Gastrocnemius medialis (tissue), 4 donors: ENCODE results near the gene SGIP1. TPM values are rescaled to one million over a fixed set of nuclear protein-coding genes. Genes with fewer than 3 reads are reported as not detected.
"Not testable (repeated sequence)": the region's sequence is repeated elsewhere in the genome, so short reads cannot be mapped to it uniquely, and the experiment has no call there.

Source experiments
- ATAC-seq, 2 donors: fragments of 150-250 bp; one replicate each; pipeline ENCODE4 v1.9.1; 2016
- DNase-seq, 2 donors: peaks; one replicate each; pipeline ENCODE4 v3.0.0-alpha.2; 2019
- H3K27ac ChIP-seq, 4 donors: fragments of 200-600 bp; sonication (generic); 1 replicate in 1 of 4; 2 replicates in 3 of 4; pipeline ENCODE4 v1.5.1; 2016 to 2018; ENCODE audit warnings: mild to moderate bottlenecking in 2 of 4, moderate library complexity in 1 of 4
- H3K27me3 ChIP-seq, 3 donors: fragments of 200-600 bp; sonication (generic) in 2 of 3; 1 replicate in 1 of 3; 2 replicates in 2 of 3; pipeline versions ENCODE4 v1.5.1 to v1.6.0; 2016 to 2019; ENCODE audit warnings: mild to moderate bottlenecking in 1 of 3, moderate library complexity in 1 of 3
- H3K36me3 ChIP-seq, 2 donors: fragments of 200-600 bp; sonication (generic) in 1 of 2; one replicate each; pipeline ENCODE4 v1.5.1; 2017 to 2018
- H3K4me1 ChIP-seq, 2 donors: fragments of 200-600 bp; sonication (generic) in 1 of 2; one replicate each; pipeline ENCODE4 v1.5.1; 2016 to 2017; ENCODE audit warnings: mild to moderate bottlenecking in 2 of 2
- H3K4me3 ChIP-seq, 4 donors: fragments of 200-600 bp; sonication (generic) in 3 of 4; 1 replicate in 1 of 4; 2 replicates in 3 of 4; pipeline ENCODE4 v1.5.1; 2016 to 2019; ENCODE audit warnings: mild to moderate bottlenecking in 2 of 4
- H3K9me3 ChIP-seq, 3 donors: fragments of 200-600 bp; sonication (generic) in 2 of 3; 1 replicate in 1 of 3; 2 replicates in 2 of 3; pipeline ENCODE4 v1.5.1; 2016 to 2019
- POLR2A ChIP-seq, 2 donors: fragments of 450-650 bp; IDR thresholded peaks; one replicate each; pipeline ENCODE4 v1.6.1; 2017; ENCODE audit warnings: antibody characterized with exemption in 2 of 2, mild to moderate bottlenecking in 2 of 2, moderate library complexity in 2 of 2
- in situ Hi-C, 4 donors: fragments of 200-750 bp; cut with MboI; loops; one replicate each; pipeline versions ENCODE4 v1.15.0 to v1.8.0; 2017; ENCODE audit warnings: low sequenced_read_pairs in 4 of 4
- intact Hi-C: fragments of 100-400 bp; cut with DNase I; formaldehyde crosslinking; loops from one replicate; pipeline ENCODE4 v1.15.1; 2023; ENCODE audit warnings: low total_unique reads
- total RNA-seq, 4 donors: library from RNA; depleted of rRNA; stranded (reverse); fragments of >200 nt; gene quantifications; one replicate each; pipeline versions ENCODE4 v1.1.0 to v1.2.3, GENCODE V29; 2016
- TF ChIP-seq, protein P1 (sequence below), 5 experiments: fragments of 450-650 bp in 3 of 5; fragments of 200-600 bp in 2 of 5; sonication (generic) in 2 of 5; IDR thresholded peaks in 4 of 5; conservative IDR thresholded peaks in 1 of 5; 1 replicate in 4 of 5; 2 replicates in 1 of 5; pipeline ENCODE4 v1.5.1; 2016 to 2019; ENCODE audit warnings: antibody characterized with exemption in 5 of 5, mild to moderate bottlenecking in 3 of 5, moderate library complexity in 3 of 5

Gene SGIP1
- total RNA-seq, 4 donors from 2014 or later, result 2.5 to 7.1 (median 2.9) TPM

DNA sequence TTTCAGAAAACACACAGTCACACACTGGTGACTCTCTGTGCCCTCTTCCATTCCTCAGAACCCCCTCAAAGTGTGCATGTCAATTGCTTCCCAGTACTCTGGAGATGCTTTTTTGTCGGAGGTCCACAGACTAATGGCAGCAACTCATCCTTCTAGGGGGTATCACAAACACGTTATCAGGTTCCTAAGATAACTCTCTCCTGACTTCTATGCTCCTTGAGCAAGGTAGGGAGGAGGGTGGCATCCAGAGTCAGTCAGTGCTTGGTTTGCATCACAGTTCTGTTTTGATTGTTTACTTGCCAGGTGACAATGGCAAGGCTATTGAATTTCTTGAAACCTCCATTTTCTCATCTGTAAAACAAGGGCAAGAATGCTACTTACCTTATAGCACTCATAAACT, 178.9 kb downstream of the SGIP1 start:
- no peak for ATAC-seq
- H3K27me3 ChIP-seq, result no peaks in the 10 kb centered on the region
- H3K4me1 ChIP-seq, result no peaks in the 10 kb centered on the region
- H3K4me3 ChIP-seq, result no peak overlapping the region
- H3K27ac ChIP-seq, result no peak overlapping the region
- intact Hi-C loops (no loop called here), in situ Hi-C loops (no loop called here)
- H3K36me3 ChIP-seq, result no peaks in the 10 kb centered on the region
- H3K9me3 ChIP-seq, result no peaks in the 10 kb centered on the region
- TF ChIP-seq, protein P1, sequence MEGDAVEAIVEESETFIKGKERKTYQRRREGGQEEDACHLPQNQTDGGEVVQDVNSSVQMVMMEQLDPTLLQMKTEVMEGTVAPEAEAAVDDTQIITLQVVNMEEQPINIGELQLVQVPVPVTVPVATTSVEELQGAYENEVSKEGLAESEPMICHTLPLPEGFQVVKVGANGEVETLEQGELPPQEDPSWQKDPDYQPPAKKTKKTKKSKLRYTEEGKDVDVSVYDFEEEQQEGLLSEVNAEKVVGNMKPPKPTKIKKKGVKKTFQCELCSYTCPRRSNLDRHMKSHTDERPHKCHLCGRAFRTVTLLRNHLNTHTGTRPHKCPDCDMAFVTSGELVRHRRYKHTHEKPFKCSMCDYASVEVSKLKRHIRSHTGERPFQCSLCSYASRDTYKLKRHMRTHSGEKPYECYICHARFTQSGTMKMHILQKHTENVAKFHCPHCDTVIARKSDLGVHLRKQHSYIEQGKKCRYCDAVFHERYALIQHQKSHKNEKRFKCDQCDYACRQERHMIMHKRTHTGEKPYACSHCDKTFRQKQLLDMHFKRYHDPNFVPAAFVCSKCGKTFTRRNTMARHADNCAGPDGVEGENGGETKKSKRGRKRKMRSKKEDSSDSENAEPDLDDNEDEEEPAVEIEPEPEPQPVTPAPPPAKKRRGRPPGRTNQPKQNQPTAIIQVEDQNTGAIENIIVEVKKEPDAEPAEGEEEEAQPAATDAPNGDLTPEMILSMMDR (IDR thresholded peaks at IDR 0.05 in 4 of 5, conservative IDR thresholded peaks at IDR 0.05 in 1 of 5), result no peak
- TF ChIP-seq POLR2A (IDR thresholded peaks at IDR 0.05), result no peak
- no peak for DNase-seq

DNA sequence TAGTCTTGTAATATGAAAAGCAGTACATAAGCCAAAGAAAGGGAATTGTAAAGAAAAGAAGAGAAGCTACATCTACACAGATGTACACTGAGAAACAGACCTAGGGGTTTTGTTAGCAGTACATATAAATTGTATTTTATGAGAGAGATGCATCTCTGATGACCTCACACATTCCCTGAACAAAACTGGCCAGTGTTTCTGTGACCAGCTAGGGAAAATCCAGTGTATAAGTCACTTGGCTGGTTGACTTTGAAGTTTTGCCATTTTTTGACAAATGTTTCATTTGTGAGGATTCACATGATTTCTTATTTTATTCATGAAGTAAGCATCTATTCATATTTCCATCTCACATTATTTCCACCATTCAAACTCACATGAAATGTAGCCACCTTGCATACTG, 190.0 kb downstream of the SGIP1 start:
- no peak overlapping the region for H3K4me3 ChIP-seq
- DNase-seq, result no peak
- H3K4me1 ChIP-seq, result no peaks in the 10 kb centered on the region
- intact Hi-C loops (loop anchor here (10.0 kb wide), 1 partner anchor 469 kb away; no protein-coding TSS in a partner anchor), in situ Hi-C loops (no loop called here)
- ATAC-seq, result no peak
- TF ChIP-seq POLR2A (IDR thresholded peaks at IDR 0.05), result no peak
- TF ChIP-seq, protein P1 (IDR thresholded peaks at IDR 0.05 in 4 of 5, conservative IDR thresholded peaks at IDR 0.05 in 1 of 5), result no peak
- no peaks in the 10 kb centered on the region for H3K36me3 ChIP-seq
- H3K27me3 ChIP-seq, result no peaks in the 10 kb centered on the region
- H3K27ac ChIP-seq, result no peak overlapping the region
- H3K9me3 ChIP-seq, result no peaks in the 10 kb centered on the region

- intact Hi-C loops, result loop anchor here (10.0 kb wide), 1 partner anchor 471 kb away; no protein-coding TSS in a partner anchor
- DNase-seq, result peak in 1 of 2 donors; percentile 15
- peak in 1 of 2 donors; percentile 65 for ATAC-seq
- Histone ChIP-seq H3K27ac (no peak overlapping the region), H3K4me1 (no peaks in the 10 kb centered on the region), H3K27me3 (no peaks in the 10 kb centered on the region), H3K36me3 (no peaks in the 10 kb centered on the region), H3K4me3 (no peak overlapping the region), H3K9me3 (no peaks in the 10 kb centered on the region)
- in situ Hi-C loops, result loop anchor here in 1 of 4 donors (25.0 kb wide), 1 partner anchor 489 kb away; no protein-coding TSS in a partner anchor
- TF ChIP-seq POLR2A (IDR thresholded peaks at IDR 0.05), result no peak
- TF ChIP-seq, protein P1 (IDR thresholded peaks at IDR 0.05 in 4 of 5, conservative IDR thresholded peaks at IDR 0.05 in 1 of 5), result peak; percentile 40 to 93 (median 54)
These were observed 192.1 kb downstream of the SGIP1 start for GRCh38 chr1:66725885-66726665.

DNA sequence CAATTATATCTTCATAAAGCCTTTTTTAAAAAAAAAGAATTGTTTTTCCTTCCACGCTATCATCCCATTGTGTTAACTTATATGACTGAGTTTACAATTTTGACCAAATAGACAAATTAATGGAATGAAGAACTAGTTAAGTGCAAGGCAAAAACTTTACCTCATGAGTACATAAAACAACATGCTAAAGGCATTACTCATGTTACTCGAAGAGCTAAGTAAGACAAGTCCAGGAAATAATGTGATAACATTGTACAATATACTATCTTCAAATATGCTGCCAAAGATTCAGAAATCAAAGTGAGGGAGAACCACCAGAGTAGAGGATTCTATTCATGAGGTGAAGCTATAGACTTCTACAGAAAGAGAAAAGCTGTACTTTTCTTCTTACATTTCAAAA, 194.1 kb downstream of the SGIP1 start:
- H3K27ac ChIP-seq, result peak overlapping the region in 1 of 4 donors; percentile 41
- no peak for ATAC-seq
- H3K4me3 ChIP-seq, result no peak overlapping the region

DNA sequence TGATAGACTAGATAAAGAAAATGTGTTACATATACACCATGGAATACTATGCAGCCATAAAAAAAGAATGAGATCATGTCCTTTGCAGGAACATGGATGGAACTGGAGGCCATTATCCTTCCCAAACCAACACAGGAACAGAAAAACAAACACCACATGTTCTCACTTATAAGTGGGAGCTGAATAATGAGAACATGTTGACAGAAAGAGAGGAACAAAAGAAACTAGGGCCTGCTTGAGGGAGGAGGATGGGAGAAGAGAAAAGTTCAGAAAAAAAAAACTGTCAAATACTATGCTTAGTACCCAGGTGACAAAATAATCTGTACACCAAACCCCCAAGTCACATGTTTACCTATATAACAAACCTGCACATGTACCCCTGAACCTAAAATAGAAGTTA, 194.8 kb downstream of the SGIP1 start:
- H3K9me3 ChIP-seq, H3K36me3 ChIP-seq, ATAC-seq, DNase-seq, H3K27me3 ChIP-seq, H3K4me3 ChIP-seq, H3K4me1 ChIP-seq: not testable (repeated sequence)
- intact Hi-C loops (loop anchor here (10.0 kb wide), 1 partner anchor 474 kb away; no protein-coding TSS in a partner anchor), in situ Hi-C loops (loop anchor here in 1 of 4 donors (25.0 kb wide), 1 partner anchor 491 kb away; no protein-coding TSS in a partner anchor)
- peak overlapping the region in 3 of 4 donors; percentile 13 to 59 (median 41) for H3K27ac ChIP-seq

More for the DNA sequence above, 194.1 kb downstream of the SGIP1 start:
- Histone ChIP-seq H3K36me3 (no peaks in the 10 kb centered on the region), H3K27me3 (no peaks in the 10 kb centered on the region), H3K9me3 (no peaks in the 10 kb centered on the region), H3K4me1 (no peaks in the 10 kb centered on the region)
- TF ChIP-seq, protein P1 (IDR thresholded peaks at IDR 0.05 in 4 of 5, conservative IDR thresholded peaks at IDR 0.05 in 1 of 5), result no peak
- no peak for TF ChIP-seq POLR2A (IDR thresholded peaks at IDR 0.05)
- intact Hi-C loops, result loop anchor here (10.0 kb wide), 1 partner anchor 473 kb away; no protein-coding TSS in a partner anchor
- in situ Hi-C loops, result loop anchor here in 1 of 4 donors (25.0 kb wide), 1 partner anchor 491 kb away; no protein-coding TSS in a partner anchor
- no peak for DNase-seq
